ENCODE measurements around the gene PAIP2B.

- TF ChIP-seq YY1 (IDR thresholded peaks at IDR 0.05; ENCODE audit: low read depth) (no peak), TAF1 (IDR thresholded peaks at IDR 0.05; ENCODE audit: low read depth) (peak; percentile 72; the same call in 1 of the 2 replicates), EP300 (IDR thresholded peaks at IDR 0.05; ENCODE audit: borderline replicate concordance) (no peak), CEBPB (IDR thresholded peaks at IDR 0.05) (no peak), REST (IDR thresholded peaks at IDR 0.05; ENCODE audit: low read depth) (no peak), TEAD4 (IDR thresholded peaks at IDR 0.05) (no peak), ZBTB7A (IDR thresholded peaks at IDR 0.05; ENCODE audit: low read depth) (no peak), EGR1 (IDR thresholded peaks at IDR 0.05) (peak; percentile 9; the same call in 1 of the 2 replicates), MAX (IDR thresholded peaks at IDR 0.05) (peak; percentile 50), RAD21 (IDR thresholded peaks at IDR 0.05; ENCODE audit: low read depth) (no peak), FOXM1 (IDR thresholded peaks at IDR 0.05; ENCODE audit: borderline replicate concordance, low read depth) (0 out of 2 replicates have a peak, but pooled peaks have one; percentile 39), USF1 (IDR thresholded peaks at IDR 0.05) (no peak), TCF12 (IDR thresholded peaks at IDR 0.05; ENCODE audit: low read depth) (no peak), CREB1 (IDR thresholded peaks at IDR 0.05; ENCODE audit: low read depth) (peak; percentile 46; the same call in 1 of the 2 replicates)
These were observed at the start of gene PAIP2B for GRCh38 chr2:71226965-71227560.

Measured in Ishikawa (cell line).